HepG2 (cell line): ENCODE data around the gene CDC34. TPM values are rescaled to one million over a fixed set of nuclear protein-coding genes. Genes with fewer than 3 reads are reported as not detected.

Experiments
- FLYWCH1 ChIP-seq: sonication (generic); formaldehyde crosslinking; IDR thresholded peaks from 2 replicates; pipeline ENCODE4 v1.8.1; 2023; ENCODE audit warnings: mild to moderate bottlenecking, missing genetic modification reagents
- GLI4 ChIP-seq: sonication (generic); formaldehyde crosslinking; IDR thresholded peaks from 2 replicates; pipeline ENCODE4 v1.5.1; 2020; ENCODE audit warnings: missing genetic modification reagents, mild to moderate bottlenecking, moderate library complexity, borderline replicate concordance
- GLMP ChIP-seq: sonication (generic); formaldehyde crosslinking; IDR thresholded peaks from 2 replicates; pipeline ENCODE4 v1.9.0; 2021; ENCODE audit warnings: missing genetic modification reagents, mild to moderate bottlenecking, borderline replicate concordance
- HNRNPL ChIP-seq: fragments of 200-400 bp; formaldehyde crosslinking; IDR thresholded peaks from 2 replicates; pipeline ENCODE4 v1.6.1; 2017; ENCODE audit warnings: mild to moderate bottlenecking, low read depth, low read length
- MAFK ChIP-seq, 2 experiments: IDR thresholded peaks in 1 of 2; conservative IDR thresholded peaks in 1 of 2; 2 replicates each; pipeline ENCODE4 v1.6.1; 2011; ENCODE audit warnings: improper control_type of control experiment in 2 of 2, low read length in 2 of 2
- MXD4 ChIP-seq: IDR thresholded peaks from 2 replicates; pipeline ENCODE4 v1.6.1; 2016; ENCODE audit warnings: mild to moderate bottlenecking, missing biosample characterization, missing genetic modification reagents
- PAX8 ChIP-seq: sonication (generic); formaldehyde crosslinking; IDR thresholded peaks from 2 replicates; pipeline ENCODE4 v1.8.0; 2022; ENCODE audit warnings: mild to moderate bottlenecking, missing genetic modification reagents, borderline replicate concordance
- POLR2G ChIP-seq: fragments of 200-400 bp; formaldehyde crosslinking; IDR thresholded peaks from 2 replicates; pipeline ENCODE4 v1.6.1; 2018; ENCODE audit warnings: mild to moderate bottlenecking, low read depth, low read length, moderate library complexity
- RERE ChIP-seq: IDR thresholded peaks from 2 replicates; pipeline ENCODE4 v1.6.1; 2016; ENCODE audit warnings: low read depth, missing genetic modification reagents, missing compliant biosample characterization
- SETDB1 ChIP-seq: sonication (generic); formaldehyde crosslinking; IDR thresholded peaks from 2 replicates; pipeline ENCODE4 v1.5.1; 2020; ENCODE audit warnings: missing genetic modification reagents, mild to moderate bottlenecking, borderline replicate concordance
- TBX2 ChIP-seq: sonication (generic); formaldehyde crosslinking; IDR thresholded peaks from 2 replicates; pipeline ENCODE4 v1.5.0; 2020; ENCODE audit warnings: missing genetic modification reagents, mild to moderate bottlenecking, borderline replicate concordance
- ZBTB1 ChIP-seq: sonication (generic); formaldehyde crosslinking; IDR thresholded peaks from 2 replicates; pipeline ENCODE4 v1.4.0; 2020; ENCODE audit warnings: missing genetic modification reagents, borderline replicate concordance
- ZNF207 ChIP-seq: fragments of 450-650 bp; IDR thresholded peaks from 2 replicates; pipeline ENCODE4 v1.6.1; 2016; ENCODE audit warnings: antibody characterized with exemption, borderline replicate concordance
- ZNF337 ChIP-seq: sonication (generic); formaldehyde crosslinking; IDR thresholded peaks from 2 replicates; pipeline ENCODE4 v1.5.1; 2020; ENCODE audit warnings: missing genetic modification reagents, low read depth, mild to moderate bottlenecking, borderline replicate concordance
- ZNF619 ChIP-seq: sonication (generic); formaldehyde crosslinking; IDR thresholded peaks from 2 replicates; pipeline ENCODE4 v1.4.0; 2020; ENCODE audit warnings: mild to moderate bottlenecking, missing genetic modification reagents
- polyA plus RNA-seq, 8 experiments: library from polyadenylated mRNA; depleted of rRNA in 3 of 8; stranded (reverse) in 7 of 8; unstranded in 1 of 8; fragments of >200 nt; fragmentation: Illumina TruSeq in 4 of 8; extraction: Trizol in 4 of 8; gene quantifications; 2 replicates each; pipeline versions ENCODE4 v1.2.1 to v1.2.3, GENCODE V29; 2011 to 2016; ENCODE audit warnings: low read depth in 4 of 8, missing spikeins in 1 of 8, mixed read lengths in 1 of 8; ENCODE audit not compliant: insufficient read depth in 1 of 8
- total RNA-seq, 5 experiments: library from RNA; depleted of rRNA; stranded (reverse); fragments of >200 nt; fragmentation: Illumina TruSeq; extraction: Trizol; gene quantifications; 2 replicates each; pipeline ENCODE4 v1.2.3, GENCODE V29; 2016; ENCODE audit warnings: low read depth in 1 of 5
- TF ChIP-seq, protein P1 (sequence below): sonication (generic); formaldehyde crosslinking; IDR thresholded peaks from 2 replicates; pipeline ENCODE4 v1.4.0; 2020; ENCODE audit warnings: mild to moderate bottlenecking, missing genetic modification reagents
- TF ChIP-seq, protein P2 (sequence below): sonication (generic); formaldehyde crosslinking; IDR thresholded peaks from 2 replicates; pipeline ENCODE4 v1.4.0; 2020; ENCODE audit warnings: missing genetic modification reagents

CDC34 gene
- total and polyA plus RNA-seq, 2 of the 13 experiments (the other 11 are each of a cell fraction or from before 2014, with no cell fraction given): 138 to 150 TPM

DNA sequence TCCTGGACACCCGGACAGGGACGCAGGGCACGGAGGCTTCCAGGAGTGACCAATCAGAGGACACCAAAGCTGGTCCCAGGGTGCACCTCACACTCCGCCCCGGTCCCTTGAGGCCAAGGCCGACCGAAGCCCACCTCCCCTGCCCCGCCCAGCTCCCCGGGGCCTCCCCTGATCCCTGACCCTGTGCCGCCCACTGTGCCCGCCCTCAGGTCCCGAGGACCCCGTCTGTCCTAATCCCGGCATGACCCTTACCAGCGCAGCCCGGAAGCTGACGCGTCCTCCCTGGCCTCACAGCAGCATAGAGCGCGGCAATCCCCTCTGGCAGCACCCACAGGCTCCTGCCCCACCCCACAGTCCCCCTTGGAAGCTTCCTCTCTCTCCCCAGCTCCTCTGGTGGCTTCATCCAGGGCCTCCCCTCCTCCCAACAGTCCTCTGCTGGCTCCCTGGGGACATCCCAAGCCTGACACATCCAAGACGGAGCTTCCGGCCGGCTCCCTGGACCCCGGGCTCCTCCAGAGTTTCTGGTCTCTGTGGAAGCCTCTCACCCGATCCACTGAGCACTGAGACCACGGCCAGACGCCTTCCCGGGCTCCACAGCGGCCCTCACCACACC lies 7.4 kb upstream of the CDC34 start (continued):
- TF ChIP-seq ZNF619 (CRISPR knock-in tag) (no peak), FLYWCH1 (CRISPR knock-in tag) (no peak), POLR2G (peak; percentile 71), MAFK (conservative IDR thresholded peaks at IDR 0.05 in 1 of 2, IDR thresholded peaks at IDR 0.05 in 1 of 2; ENCODE audit: low read length in 2 of 2) (no peak), RERE (CRISPR knock-in tag) (no peak), ZBTB1 (no peak; the same call in 1 of the 2 replicates), ZNF337 (no peak), TBX2 (CRISPR knock-in tag) (peak; percentile 88), MXD4 (peak; percentile 50; the same call in 1 of the 2 replicates), PAX8 (no peak), ZNF207 (no peak), GLI4 (CRISPR knock-in tag) (no peak), GLMP (CRISPR knock-in tag) (no peak), SETDB1 (no peak), HNRNPL (peak; percentile 68)
- TF ChIP-seq, protein P1, sequence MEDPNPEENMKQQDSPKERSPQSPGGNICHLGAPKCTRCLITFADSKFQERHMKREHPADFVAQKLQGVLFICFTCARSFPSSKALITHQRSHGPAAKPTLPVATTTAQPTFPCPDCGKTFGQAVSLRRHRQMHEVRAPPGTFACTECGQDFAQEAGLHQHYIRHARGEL (CRISPR knock-in tag): no peak
- TF ChIP-seq, protein P2, sequence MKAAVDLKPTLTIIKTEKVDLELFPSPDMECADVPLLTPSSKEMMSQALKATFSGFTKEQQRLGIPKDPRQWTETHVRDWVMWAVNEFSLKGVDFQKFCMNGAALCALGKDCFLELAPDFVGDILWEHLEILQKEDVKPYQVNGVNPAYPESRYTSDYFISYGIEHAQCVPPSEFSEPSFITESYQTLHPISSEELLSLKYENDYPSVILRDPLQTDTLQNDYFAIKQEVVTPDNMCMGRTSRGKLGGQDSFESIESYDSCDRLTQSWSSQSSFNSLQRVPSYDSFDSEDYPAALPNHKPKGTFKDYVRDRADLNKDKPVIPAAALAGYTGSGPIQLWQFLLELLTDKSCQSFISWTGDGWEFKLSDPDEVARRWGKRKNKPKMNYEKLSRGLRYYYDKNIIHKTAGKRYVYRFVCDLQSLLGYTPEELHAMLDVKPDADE: no peak
